Upper lobe of right lung (tissue), 1 donor: ENCODE results near the gene RNF215. TPM values are rescaled to one million over a fixed set of nuclear protein-coding genes. Genes with fewer than 3 reads are reported as not detected.

ENCODE experiments used
- ATAC-seq: fragments of 200-7000 bp; cut with Tn5 transposase; one replicate; pipeline ENCODE4 v1.9.1; 2020; ENCODE audit warnings: mild to moderate bottlenecking, moderate library complexity
- DNase-seq: peaks from one replicate; pipeline ENCODE4 v3.0.0-alpha.2; 2020
- H3K27ac ChIP-seq: fragments of 200-600 bp; one replicate; pipeline ENCODE4 v1.8.0; 2022
- H3K27me3 ChIP-seq: fragments of 200-600 bp; one replicate; pipeline ENCODE4 v1.8.0; 2022; ENCODE audit warnings: mild to moderate bottlenecking
- H3K36me3 ChIP-seq: fragments of 200-600 bp; one replicate; pipeline ENCODE4 v1.8.0; 2022
- H3K4me1 ChIP-seq: fragments of 200-600 bp; one replicate; pipeline ENCODE4 v1.8.0; 2022
- H3K4me3 ChIP-seq: fragments of 200-600 bp; one replicate; pipeline ENCODE4 v1.8.0; 2022; ENCODE audit warnings: mild to moderate bottlenecking
- H3K9me3 ChIP-seq: fragments of 200-600 bp; one replicate; pipeline ENCODE4 v1.8.0; 2022
- CTCF ChIP-seq: fragments of 200-600 bp; IDR thresholded peaks from one replicate; pipeline ENCODE4 v1.8.0; 2022; ENCODE audit warnings: antibody characterized with exemption
- intact Hi-C: fragments of 100-400 bp; cut with DNase I; formaldehyde crosslinking; loops from one replicate; pipeline ENCODE4 v1.11.0; 2022
- total RNA-seq: library from RNA; stranded (reverse); fragmentation: NEBNext Ultra II Directional; extraction: Animal tissue kit (Norgen Biotek cat#: 25700); gene quantifications from one replicate; pipeline ENCODE4 v1.2.1, GENCODE V29; 2021
- donor health status: DM: no; HTN: yes; CAD: no; lungs with severe emphysema.

RNF215 gene
- total RNA-seq, 1 donor from 2014 or later, result 16.5 TPM

GRCh38 chr22:30426388-30427353 is 39.5 kb upstream of the RNF215 start:
- intact Hi-C loops, result no loop called here
- DNase-seq (peak; percentile 93), ATAC-seq (peak; percentile 69)
- Histone ChIP-seq H3K27ac (peak overlapping the region; percentile 65), H3K4me3 (peak overlapping the region; percentile 74), H3K9me3 (no peaks in the 10 kb centered on the region), H3K4me1 (peaks cover 34% of the 10 kb centered on the region), H3K36me3 (no peaks in the 10 kb centered on the region), H3K27me3 (no peaks in the 10 kb centered on the region)
- peak; percentile 67 for TF ChIP-seq CTCF

- peak; percentile 3 for ATAC-seq
Measured at GRCh38 chr22:30425616-30426387, 38.6 kb upstream of the RNF215 start, which contains the start of gene MTFP1. Gene MTFP1 (plus strand): TSS chr22:30425768. CDS start chr22:30425880, 112 bp downstream.

GRCh38 chr22:30425327-30425615 is 38.1 kb upstream of the RNF215 start:
- Histone ChIP-seq H3K27me3 (no peaks in the 10 kb centered on the region), H3K36me3 (no peaks in the 10 kb centered on the region), H3K9me3 (no peaks in the 10 kb centered on the region), H3K4me3 (peak overlapping the region; percentile 74), H3K4me1 (peaks cover 35% of the 10 kb centered on the region), H3K27ac (peak overlapping the region; percentile 65)
- ATAC-seq (no peak), DNase-seq (no peak)
- TF ChIP-seq CTCF, result no peak
- intact Hi-C loops, result no loop called here

More at GRCh38 chr22:30425616-30426387, 38.6 kb upstream of the RNF215 start, which contains the start of gene MTFP1:
- Histone ChIP-seq H3K4me3 (peak within 1 kb of the TSS; percentile 74), H3K36me3 (no peaks in the 10 kb centered on the region), H3K27ac (peak within 1 kb of the TSS; percentile 97), H3K4me1 (peaks cover 35% of the 10 kb centered on the region), H3K27me3 (no peaks in the 10 kb centered on the region), H3K9me3 (no peaks in the 10 kb centered on the region)
- intact Hi-C loops, result no loop called here
- TF ChIP-seq CTCF, result no peak
- peak; percentile 84 for DNase-seq

GRCh38 chr22:30424534-30425326 is 37.5 kb upstream of the RNF215 start:
- Histone ChIP-seq H3K9me3 (no peaks in the 10 kb centered on the region), H3K36me3 (no peaks in the 10 kb centered on the region), H3K4me3 (peak overlapping the region; percentile 74), H3K4me1 (peaks cover 35% of the 10 kb centered on the region), H3K27me3 (no peaks in the 10 kb centered on the region), H3K27ac (peak overlapping the region; percentile 97)
- DNase-seq (no peak), ATAC-seq (no peak)
- intact Hi-C loops, result no loop called here
- no peak for TF ChIP-seq CTCF

- no peak for TF ChIP-seq CTCF
- H3K4me3 ChIP-seq, result peak overlapping the region; percentile 74
- H3K4me1 ChIP-seq, result peaks cover 35% of the 10 kb centered on the region
- H3K27me3 ChIP-seq, result no peaks in the 10 kb centered on the region
- DNase-seq, result peak; percentile 98
- ATAC-seq, result peak; percentile 91
- no peaks in the 10 kb centered on the region for H3K9me3 ChIP-seq
- peak overlapping the region; percentile 97 for H3K27ac ChIP-seq
- intact Hi-C loops, result no loop called here
- peaks cover under 1% of the 10 kb centered on the region for H3K36me3 ChIP-seq
Measured at GRCh38 chr22:30423959-30424533, 36.8 kb upstream of the RNF215 start.
